ENCODE results near the gene MAN2B2.
A peak's percentile ranks its signal among the peaks of the same experiment; 100 is the strongest.

Gene MAN2B2

DNA sequence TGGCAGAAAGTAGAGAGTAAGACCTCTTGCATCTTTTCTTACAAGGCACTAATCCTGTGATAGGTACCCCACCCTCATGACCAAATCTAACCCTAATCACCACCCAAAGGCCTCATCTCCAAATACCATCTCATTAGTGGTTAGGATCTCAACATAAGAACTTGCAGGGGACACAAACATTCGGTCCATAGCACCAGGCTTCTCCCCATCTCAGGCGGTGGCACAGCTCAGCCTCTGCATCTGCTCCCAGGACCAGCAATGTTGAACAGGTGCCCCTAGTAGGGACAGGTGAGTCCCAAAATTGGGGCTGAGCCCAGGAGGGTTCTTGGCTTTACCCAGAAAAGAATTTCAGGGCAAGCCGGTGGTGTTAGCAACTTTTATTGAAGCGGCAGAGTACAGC, 57.1 kb downstream of the MAN2B2 start:
- DNase-seq (ENCODE audit: low read depth): no peak
- TF ChIP-seq, protein P1, sequence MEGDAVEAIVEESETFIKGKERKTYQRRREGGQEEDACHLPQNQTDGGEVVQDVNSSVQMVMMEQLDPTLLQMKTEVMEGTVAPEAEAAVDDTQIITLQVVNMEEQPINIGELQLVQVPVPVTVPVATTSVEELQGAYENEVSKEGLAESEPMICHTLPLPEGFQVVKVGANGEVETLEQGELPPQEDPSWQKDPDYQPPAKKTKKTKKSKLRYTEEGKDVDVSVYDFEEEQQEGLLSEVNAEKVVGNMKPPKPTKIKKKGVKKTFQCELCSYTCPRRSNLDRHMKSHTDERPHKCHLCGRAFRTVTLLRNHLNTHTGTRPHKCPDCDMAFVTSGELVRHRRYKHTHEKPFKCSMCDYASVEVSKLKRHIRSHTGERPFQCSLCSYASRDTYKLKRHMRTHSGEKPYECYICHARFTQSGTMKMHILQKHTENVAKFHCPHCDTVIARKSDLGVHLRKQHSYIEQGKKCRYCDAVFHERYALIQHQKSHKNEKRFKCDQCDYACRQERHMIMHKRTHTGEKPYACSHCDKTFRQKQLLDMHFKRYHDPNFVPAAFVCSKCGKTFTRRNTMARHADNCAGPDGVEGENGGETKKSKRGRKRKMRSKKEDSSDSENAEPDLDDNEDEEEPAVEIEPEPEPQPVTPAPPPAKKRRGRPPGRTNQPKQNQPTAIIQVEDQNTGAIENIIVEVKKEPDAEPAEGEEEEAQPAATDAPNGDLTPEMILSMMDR (conservative IDR thresholded peaks at IDR 0.05; ENCODE audit: low read depth, low read length): no peak
- no peak overlapping the region for H3K4me3 ChIP-seq (ENCODE audit: low read length)

- no peak overlapping the region for H3K4me3 ChIP-seq (ENCODE audit: low read length)
- DNase-seq (ENCODE audit: low read depth): no peak
- TF ChIP-seq, protein P1 (conservative IDR thresholded peaks at IDR 0.05; ENCODE audit: low read depth, low read length): no peak
These were observed 58.3 kb downstream of the MAN2B2 start for GRCh38 chr4:6633091-6633906.

DNA sequence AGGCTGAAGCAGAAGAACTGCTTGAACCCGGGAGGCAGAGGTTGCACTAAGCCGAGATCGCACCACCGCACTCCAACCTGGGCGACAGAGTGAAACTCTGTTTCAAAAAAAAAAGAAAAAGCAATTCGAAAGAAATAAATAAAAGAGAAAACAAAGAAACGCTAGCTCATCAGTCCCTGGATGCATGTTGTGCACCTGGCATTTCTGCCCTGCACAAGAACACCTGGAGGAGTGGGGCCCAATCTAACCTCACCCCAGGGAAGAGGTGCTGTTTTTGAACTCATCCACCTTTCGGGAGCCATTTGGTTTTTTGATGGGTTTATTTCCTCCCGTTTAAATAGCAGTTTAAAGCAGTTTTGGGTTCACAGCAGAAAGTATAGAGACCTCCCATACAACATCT, 59.8 kb downstream of the MAN2B2 start:
- H3K4me3 ChIP-seq (ENCODE audit: low read length): no peak overlapping the region
- no peak for DNase-seq (ENCODE audit: low read depth)
- TF ChIP-seq, protein P1 (conservative IDR thresholded peaks at IDR 0.05; ENCODE audit: low read depth, low read length): no peak

GRCh38 chr4:6639137-6639680, 64.2 kb downstream of the MAN2B2 start:
- H3K4me3 ChIP-seq (ENCODE audit: low read length): no peak overlapping the region
- no peak for DNase-seq (ENCODE audit: low read depth)
- TF ChIP-seq, protein P1 (conservative IDR thresholded peaks at IDR 0.05; ENCODE audit: low read depth, low read length): no peak

DNA sequence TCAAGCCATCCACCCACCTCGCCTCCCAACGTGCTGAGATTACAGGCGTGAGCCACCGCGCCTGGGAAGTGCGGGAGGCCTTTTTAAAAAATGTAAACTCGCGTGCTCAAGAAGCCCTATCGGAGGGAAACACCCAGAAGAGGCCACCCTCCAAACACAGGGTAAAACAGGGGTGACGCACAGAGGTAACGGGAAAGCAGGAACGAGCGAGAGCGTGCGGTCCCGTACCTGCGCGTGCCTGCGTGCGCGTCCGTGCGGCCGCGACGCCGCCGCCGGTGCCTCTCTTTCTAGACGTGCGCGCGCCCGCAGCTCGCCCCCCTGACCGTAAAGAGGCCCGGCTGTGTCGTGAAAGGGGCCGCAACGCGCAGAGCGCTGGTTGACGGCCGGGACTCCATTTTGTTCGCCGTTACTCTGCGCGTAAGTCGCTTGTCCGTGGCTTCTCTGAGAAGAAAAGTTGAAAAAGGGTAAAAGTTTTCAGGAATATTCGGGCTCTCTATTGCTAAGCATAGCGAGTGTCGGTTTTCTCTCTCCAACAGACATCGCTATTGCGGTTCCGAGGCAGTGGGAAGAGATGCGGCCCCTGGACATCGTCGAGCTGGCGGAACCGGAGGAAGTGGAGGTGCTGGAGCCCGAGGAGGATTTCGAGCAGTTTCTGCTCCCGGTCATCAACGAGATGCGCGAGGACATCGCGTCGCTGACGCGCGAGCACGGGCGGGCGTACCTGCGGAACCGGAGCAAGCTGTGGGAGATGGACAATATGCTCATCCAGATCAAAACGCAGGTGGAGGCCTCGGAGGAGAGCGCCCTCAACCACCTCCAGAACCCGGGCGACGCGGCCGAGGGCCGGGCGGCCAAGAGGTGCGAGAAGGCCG, 65.5 kb downstream of the MAN2B2 start, which contains the start of gene MRFAP1:
Gene MRFAP1, plus strand, starts transcription at position 394 of the 872 bp plus-strand sequence. Its CDS starts 178 bp downstream, at position 572.
- peak within 1 kb of the TSS; percentile 94 for H3K4me3 ChIP-seq (ENCODE audit: low read length)
- TF ChIP-seq, protein P1 (conservative IDR thresholded peaks at IDR 0.05; ENCODE audit: low read depth, low read length): no peak
- peak; percentile 81 for DNase-seq (ENCODE audit: low read depth)

DNA sequence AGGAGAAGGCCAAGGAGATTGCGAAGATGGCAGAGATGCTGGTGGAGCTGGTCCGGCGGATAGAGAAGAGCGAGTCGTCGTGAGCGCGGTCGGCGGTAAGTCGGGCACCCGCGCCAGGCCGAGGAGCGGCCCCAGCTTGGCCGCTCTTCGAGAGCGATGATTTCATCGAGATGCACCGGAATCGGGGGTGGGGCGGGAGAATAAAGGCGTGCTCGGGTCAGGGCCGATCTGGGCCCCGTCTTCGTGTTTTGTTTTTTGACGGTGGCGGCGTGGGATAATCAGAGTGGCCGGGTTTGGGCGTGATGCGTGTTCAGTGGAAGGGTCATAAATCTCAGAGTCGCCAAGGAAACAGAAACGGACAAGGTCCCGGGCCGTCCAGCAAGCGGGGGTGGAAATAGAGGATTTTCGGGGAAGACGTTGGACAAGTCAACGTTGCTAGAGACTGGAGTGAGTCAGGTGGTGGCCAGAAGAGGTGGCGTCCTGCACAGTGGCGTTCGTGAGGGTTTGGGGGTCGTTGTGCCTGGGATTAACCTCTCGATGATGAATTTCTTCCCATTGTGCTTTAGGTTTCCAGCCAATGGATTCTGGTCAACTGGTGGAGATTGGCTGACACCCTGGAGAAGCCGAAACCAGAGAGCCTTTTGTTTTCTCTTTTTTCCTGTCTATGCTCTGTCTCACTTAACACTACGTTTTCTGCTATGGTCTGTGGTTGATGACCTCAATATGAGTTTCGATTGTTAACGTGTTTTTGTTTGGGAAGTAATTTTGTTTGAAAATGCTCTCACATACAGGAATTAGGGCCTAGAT, 66.4 kb downstream of the MAN2B2 start:
- DNase-seq (ENCODE audit: low read depth): no peak
- H3K4me3 ChIP-seq (ENCODE audit: low read length): peak overlapping the region; percentile 94
- TF ChIP-seq, protein P1 (conservative IDR thresholded peaks at IDR 0.05; ENCODE audit: low read depth, low read length): no peak

All from retinal pigment epithelial cell (primary cell).